Neuron (in vitro differentiated cells): ENCODE data around the gene MCF2L2.

Source experiments
- H2AFZ ChIP-seq: one replicate; pipeline ENCODE4 v1.6.1; 2013; ENCODE audit warnings: low read depth, mild to moderate bottlenecking, inconsistent platforms, low read length, moderate library complexity
- H3K27me3 ChIP-seq: one replicate; pipeline ENCODE4 v1.6.1; 2013; ENCODE audit warnings: low read length; ENCODE audit not compliant: insufficient read depth
- H3K36me3 ChIP-seq: one replicate; pipeline ENCODE4 v1.6.1; 2013; ENCODE audit warnings: low read length; ENCODE audit not compliant: insufficient read depth
- H3K4me1 ChIP-seq: one replicate; pipeline ENCODE4 v1.6.1; 2013; ENCODE audit warnings: low read length; ENCODE audit not compliant: insufficient read depth
- H3K4me3 ChIP-seq: 2 replicates; pipeline ENCODE4 v1.5.1; 2013; ENCODE audit warnings: mild to moderate bottlenecking, low read length, moderate library complexity
- H3K9me3 ChIP-seq: one replicate; pipeline ENCODE4 v1.6.1; 2013; ENCODE audit warnings: low read length

The MCF2L2 gene

DNA sequence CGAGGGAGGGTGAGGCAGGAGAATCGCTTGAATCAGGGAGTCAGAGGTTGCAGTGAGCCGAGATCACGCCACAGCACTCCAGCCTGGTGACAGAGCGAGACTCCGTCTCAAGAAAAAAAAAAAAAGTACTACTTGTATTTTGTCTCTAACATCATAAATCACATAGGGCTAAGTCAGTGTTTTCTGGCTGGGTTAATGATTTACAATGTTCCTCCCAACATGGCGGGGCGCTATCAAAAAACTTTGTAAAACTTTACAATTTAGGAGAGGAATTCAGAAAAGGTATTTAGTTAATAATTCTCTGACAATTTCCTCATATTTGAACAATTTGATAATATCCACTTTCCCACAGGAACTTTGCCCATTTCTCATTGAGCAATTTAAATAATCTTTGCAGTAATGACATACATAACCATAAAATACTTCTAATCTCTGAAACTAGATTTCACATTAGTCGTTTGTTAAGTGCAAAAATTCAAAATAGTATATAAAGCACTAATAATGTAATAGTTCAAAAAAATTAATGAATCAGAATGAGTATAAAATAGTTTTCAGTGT, 202.0 kb downstream of the MCF2L2 start:
- H3K4me1 ChIP-seq, result no peaks in the 10 kb centered on the region
- no peak overlapping the region for H3K4me3 ChIP-seq
- H3K36me3 ChIP-seq, result no peaks in the 10 kb centered on the region
- H2AFZ ChIP-seq, result no peak overlapping the region
- no peaks in the 10 kb centered on the region for H3K9me3 ChIP-seq
- peaks cover 13% of the 10 kb centered on the region for H3K27me3 ChIP-seq

DNA sequence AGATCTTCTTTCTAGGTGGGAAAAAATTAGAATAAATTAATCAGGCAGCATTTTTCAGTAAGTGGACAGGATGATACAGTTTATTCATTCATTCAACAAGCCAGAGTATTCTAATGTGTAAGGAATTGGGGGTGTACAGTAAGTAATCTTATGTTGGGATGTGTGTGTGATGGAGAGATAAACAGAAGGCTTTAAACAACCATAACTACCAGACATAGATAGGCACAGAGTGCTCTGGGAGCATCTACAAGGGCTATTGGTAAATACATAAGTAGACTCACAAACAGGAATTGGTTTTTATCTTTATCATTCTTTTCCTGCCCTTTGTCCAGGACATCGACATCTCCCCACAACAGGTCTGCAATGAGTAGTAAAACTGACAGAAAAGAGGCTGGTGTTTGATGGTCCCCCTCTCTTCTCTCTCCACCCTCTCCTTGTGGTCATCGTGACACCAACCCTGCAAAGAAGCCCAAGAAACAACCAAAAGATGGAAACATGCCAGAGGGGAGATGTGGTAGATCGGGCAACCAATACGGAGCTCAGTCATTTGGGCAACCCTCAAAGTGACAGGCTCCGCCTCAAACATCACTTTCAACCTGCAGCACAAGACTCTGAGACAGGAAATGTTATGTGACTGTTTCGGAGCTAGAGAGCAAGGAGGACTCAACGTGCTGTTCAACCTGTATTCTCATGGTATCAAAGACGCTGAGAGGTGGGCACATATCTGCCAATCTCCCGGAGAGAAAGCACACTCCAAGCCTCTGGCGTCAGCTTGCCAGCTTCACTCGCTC, 204.0 kb downstream of the MCF2L2 start:
- no peak overlapping the region for H2AFZ ChIP-seq
- H3K9me3 ChIP-seq, result no peaks in the 10 kb centered on the region
- no peaks in the 10 kb centered on the region for H3K36me3 ChIP-seq
- H3K4me1 ChIP-seq, result no peaks in the 10 kb centered on the region
- H3K4me3 ChIP-seq, result no peak overlapping the region
- H3K27me3 ChIP-seq, result peaks cover 11% of the 10 kb centered on the region

DNA sequence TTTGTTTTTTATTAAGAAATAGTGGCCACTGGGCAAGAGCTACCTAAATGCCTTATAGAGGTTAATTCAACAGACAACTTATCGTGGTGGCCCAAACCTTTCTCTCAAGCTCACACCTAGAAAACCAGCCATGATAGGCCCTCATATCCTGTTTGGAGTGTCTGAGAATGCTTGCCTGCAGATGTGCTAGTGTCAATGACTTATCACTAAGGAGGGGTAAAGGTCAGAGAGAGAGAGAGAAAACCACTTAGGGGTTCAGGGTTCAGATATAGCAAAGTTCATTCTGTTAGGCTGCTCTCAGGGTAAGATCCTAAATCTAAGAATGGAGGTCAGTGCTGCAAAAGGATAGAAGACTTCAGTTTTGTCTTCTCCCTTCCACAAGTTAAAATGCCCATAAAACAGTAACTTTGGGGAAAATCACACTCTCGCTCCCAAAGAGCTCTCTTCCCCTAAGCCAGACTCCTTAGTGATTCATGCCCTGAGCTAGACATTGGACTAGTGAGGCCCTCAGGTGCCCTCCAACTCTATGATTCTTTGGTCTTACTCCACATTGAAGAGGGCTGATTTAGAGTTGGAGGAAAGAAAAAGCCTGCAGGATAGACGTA, 205.7 kb downstream of the MCF2L2 start:
- no peak overlapping the region for H3K4me3 ChIP-seq
- H3K27me3 ChIP-seq, result peaks cover 11% of the 10 kb centered on the region
- H3K4me1 ChIP-seq, result no peaks in the 10 kb centered on the region
- no peak overlapping the region for H2AFZ ChIP-seq
- no peaks in the 10 kb centered on the region for H3K36me3 ChIP-seq
- no peaks in the 10 kb centered on the region for H3K9me3 ChIP-seq

DNA sequence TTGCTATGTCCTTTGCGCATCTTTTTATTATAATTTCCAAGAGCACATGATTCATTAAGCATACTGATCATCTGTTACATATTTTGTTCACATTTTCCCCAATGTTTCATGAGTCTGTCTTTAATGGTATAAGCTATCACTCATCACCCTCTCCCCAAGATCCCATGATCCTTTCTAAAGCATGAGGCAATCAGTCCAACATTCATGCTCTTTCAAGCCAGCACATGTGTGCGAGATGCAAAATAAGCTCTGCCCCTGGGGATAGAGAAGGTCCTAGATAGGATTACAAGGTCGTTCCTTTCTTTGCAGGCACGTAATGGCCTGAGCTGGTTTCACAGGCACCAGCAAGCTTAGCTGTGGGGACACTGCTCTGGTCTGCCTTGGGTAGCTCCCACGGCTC, 207.6 kb downstream of the MCF2L2 start:
- peaks cover 6% of the 10 kb centered on the region for H3K27me3 ChIP-seq
- H3K36me3 ChIP-seq, result no peaks in the 10 kb centered on the region
- no peak overlapping the region for H2AFZ ChIP-seq
- no peak overlapping the region for H3K4me3 ChIP-seq
- no peaks in the 10 kb centered on the region for H3K9me3 ChIP-seq
- no peaks in the 10 kb centered on the region for H3K4me1 ChIP-seq

DNA sequence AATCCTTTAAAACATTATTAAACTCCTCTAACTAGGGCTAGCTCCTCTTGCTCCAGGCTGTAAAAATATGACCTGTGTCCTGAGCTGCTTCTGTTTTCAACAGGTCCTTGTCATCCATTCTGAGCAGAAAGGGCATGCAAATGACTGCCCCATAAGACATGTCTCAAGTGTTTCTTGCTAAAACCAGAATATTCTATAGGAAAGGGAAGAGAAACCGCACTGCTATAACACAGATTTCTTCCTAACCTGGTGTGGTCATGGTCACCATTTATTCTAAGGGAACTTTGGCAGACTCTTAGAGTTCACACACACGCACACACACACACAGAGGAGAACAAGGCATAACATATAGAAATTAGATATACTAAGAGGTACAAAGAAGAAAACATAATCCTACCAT, 209.6 kb downstream of the MCF2L2 start:
- Histone ChIP-seq H3K4me3 (no peak overlapping the region), H3K36me3 (no peaks in the 10 kb centered on the region), H3K9me3 (no peaks in the 10 kb centered on the region), H3K4me1 (no peaks in the 10 kb centered on the region), H2AFZ (no peak overlapping the region), H3K27me3 (peaks cover 6% of the 10 kb centered on the region)

DNA sequence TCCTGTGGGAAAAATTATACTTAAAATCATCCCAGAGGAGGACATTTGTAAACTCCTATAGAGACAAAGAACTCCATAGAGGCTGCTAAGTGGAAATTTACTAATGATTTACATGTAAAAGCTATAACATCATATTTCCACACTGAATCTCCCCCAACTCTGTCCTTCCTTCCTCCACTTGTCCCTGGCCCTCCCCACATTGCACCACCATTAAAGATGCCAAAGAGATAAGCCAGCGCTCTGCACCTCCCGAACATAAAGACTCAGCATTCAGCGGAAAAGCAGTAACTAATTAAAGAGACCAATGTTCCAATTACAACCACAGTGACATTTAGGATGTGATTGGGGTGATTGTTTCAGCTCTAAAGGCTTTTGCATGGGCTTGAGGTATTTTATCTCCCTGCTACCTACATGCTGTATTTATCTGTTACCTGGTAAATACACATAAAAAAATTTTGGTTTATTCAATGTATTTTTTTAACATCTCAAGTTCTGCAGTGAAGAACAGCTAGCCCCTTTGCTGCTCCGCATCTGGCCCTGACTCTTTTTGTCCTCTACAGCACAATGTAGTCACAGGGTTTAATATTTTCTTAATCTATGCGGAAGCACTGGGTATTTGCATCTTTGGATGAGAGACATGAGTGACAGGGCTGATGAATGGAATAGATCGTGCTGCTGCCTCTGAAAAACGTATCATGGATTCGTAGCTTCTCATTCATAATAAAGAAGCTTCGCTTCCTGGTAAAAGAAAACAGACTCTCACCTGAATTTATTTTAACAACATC, 210.7 kb downstream of the MCF2L2 start:
- Histone ChIP-seq H3K36me3 (no peaks in the 10 kb centered on the region), H3K9me3 (no peaks in the 10 kb centered on the region), H2AFZ (no peak overlapping the region), H3K4me3 (no peak overlapping the region), H3K27me3 (no peaks in the 10 kb centered on the region), H3K4me1 (no peaks in the 10 kb centered on the region)

DNA sequence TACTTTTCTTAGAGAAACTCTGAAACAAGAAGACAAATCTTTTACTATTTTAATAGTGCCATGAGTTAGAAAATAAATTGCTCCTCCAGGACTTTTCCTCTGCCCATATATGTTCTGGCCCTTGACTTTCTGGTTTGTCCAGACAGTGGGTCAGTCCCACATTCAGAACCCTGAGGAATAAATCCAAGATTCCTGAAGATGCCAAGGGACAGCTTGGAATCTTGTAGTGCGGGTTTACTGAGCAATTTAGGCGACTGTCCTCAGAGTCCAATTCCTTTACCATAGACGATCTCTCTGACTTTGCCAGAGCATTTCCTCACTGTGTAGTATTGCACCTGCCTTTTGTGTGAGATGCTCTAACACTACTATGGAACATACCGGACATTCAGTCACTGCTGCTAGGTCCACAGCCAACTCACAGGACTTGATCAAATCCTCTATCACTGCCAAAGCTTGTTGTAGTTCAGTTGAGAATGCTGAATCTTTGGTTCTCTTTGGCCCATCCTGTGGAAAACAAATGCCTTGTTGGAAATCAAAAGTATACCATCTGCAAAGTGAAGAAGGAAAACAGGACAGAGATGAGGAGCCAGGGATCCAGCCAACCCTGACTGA, 212.7 kb downstream of the MCF2L2 start:
- H2AFZ ChIP-seq, result no peak overlapping the region
- no peaks in the 10 kb centered on the region for H3K36me3 ChIP-seq
- H3K4me1 ChIP-seq, result no peaks in the 10 kb centered on the region
- H3K4me3 ChIP-seq, result no peak overlapping the region
- no peaks in the 10 kb centered on the region for H3K9me3 ChIP-seq
- no peaks in the 10 kb centered on the region for H3K27me3 ChIP-seq

DNA sequence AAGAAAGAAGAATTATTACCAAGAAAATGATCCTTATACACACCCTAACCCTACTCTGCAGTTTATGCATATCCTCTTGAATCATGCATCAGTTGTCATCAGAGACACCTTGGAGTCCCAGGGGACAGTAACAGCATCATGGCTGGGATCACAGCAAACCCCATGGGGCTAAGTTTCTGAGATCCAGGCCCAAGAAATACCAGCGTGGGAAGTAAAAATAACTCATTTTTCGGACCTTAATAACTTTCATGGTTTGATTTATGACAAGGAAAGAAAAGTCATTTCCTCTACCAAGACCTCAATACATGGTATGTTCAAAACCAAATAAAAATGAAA, 214.2 kb downstream of the MCF2L2 start:
- H3K4me1 ChIP-seq, result no peaks in the 10 kb centered on the region
- peaks cover 2% of the 10 kb centered on the region for H3K27me3 ChIP-seq
- no peak overlapping the region for H3K4me3 ChIP-seq
- no peaks in the 10 kb centered on the region for H3K9me3 ChIP-seq
- H3K36me3 ChIP-seq, result no peaks in the 10 kb centered on the region
- no peak overlapping the region for H2AFZ ChIP-seq

DNA sequence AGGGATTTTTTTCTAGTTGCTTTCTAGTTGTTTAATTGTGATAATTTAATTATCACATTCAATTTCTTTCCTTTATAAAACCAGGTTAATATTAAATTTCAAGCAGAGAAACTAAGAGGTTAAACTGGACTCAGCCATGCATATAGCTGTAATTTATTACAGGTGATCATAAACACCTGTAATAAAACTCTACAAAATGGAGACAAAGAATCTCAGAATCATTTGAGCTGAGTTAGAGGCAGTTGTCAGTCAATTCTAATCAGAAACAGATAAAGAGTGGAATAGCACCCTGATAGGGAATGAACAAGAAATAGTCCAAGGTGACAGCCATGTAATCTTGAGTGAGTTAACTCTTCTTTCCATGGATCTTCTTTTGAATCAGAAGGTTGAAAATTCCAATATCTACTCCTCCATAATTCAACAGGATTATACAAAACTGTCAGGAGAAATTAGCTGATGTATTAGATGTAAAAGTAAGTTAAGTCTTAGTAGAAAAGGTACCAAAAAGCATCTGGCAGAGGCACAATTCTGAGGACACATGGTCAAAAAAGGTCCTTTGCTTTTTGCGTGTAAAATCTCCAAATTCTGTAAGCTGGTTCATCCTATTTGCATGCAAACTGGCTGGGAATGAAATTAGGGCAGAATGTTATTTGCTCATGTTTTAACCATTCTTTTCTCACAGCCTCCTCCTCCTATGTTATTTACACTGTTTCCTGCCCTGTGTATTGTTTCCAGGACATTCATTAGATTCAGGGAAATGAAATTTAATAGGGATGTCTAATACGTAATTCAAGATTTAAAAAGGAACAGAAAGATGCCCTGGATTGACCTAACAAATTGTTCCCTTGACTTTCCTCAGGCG, 214.8 kb downstream of the MCF2L2 start:
- H3K36me3 ChIP-seq, result no peaks in the 10 kb centered on the region
- no peak overlapping the region for H3K4me3 ChIP-seq
- peaks cover 2% of the 10 kb centered on the region for H3K27me3 ChIP-seq
- H3K9me3 ChIP-seq, result no peaks in the 10 kb centered on the region
- no peak overlapping the region for H2AFZ ChIP-seq
- no peaks in the 10 kb centered on the region for H3K4me1 ChIP-seq

DNA sequence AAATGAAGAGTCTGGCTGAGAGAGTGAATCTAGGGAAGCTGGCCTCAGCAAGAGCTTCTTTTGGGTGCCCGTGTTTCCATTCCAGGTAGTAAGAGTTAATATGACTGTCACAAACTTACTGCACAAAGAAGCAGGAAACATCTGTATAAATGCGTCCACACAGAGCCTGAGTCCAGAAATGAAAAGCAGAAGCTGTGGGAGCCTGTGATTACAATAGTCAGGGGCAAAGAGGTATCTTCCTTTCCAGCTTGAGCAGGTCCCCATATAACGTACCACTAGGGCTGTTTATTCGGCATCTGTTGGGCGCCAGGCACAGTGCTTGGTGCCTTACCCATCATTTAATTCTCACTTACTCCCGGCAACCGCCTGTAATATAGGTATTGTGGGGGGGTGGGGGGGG, 215.9 kb downstream of the MCF2L2 start:
- Histone ChIP-seq H3K9me3 (no peaks in the 10 kb centered on the region), H3K36me3 (no peaks in the 10 kb centered on the region), H3K4me3 (no peak overlapping the region), H3K4me1 (no peaks in the 10 kb centered on the region), H3K27me3 (peaks cover 2% of the 10 kb centered on the region), H2AFZ (no peak overlapping the region)

DNA sequence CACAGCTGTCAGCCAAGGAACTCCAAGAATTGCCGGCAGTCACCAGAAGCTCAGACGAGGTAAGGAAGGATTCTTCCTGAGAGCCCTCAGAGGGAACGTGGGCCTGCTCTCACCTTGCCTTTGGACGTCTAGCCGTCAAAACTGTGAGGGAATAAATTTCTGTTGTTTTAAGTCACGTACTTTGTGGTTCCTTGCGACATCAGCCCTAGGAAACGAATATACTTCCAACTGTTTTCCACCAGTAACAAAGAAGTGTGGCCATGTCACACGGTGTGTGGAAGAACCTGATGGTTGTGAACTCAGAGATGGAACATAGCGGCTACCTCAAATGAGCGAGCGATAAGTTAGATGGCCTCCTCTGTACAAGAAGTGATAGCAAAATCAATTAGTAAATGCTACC, 216.3 kb downstream of the MCF2L2 start:
- Histone ChIP-seq H3K36me3 (no peaks in the 10 kb centered on the region), H2AFZ (no peak overlapping the region), H3K9me3 (no peaks in the 10 kb centered on the region), H3K4me3 (no peak overlapping the region), H3K4me1 (no peaks in the 10 kb centered on the region), H3K27me3 (peaks cover 2% of the 10 kb centered on the region)

DNA sequence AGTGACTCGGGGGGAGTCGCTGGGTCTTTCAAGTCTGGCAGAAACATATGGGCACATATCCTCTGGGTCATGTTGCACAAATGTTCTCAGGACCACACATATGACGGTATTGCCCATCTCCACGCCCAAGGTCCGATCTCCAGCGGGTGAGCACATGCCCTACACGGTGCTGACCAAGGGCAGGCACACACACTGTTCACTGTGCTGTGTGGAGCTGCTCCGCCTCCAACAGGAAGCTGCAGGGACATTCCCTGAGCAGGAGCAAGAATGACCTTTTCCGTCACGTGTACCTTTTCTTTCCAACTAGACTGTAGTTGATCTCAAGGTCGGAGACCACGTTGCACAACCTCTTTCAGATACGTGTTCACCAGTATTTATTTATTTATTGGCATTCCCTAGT, 217.1 kb downstream of the MCF2L2 start:
- H3K9me3 ChIP-seq, result no peaks in the 10 kb centered on the region
- H2AFZ ChIP-seq, result no peak overlapping the region
- no peaks in the 10 kb centered on the region for H3K36me3 ChIP-seq
- no peaks in the 10 kb centered on the region for H3K4me1 ChIP-seq
- peaks cover 2% of the 10 kb centered on the region for H3K27me3 ChIP-seq
- no peak overlapping the region for H3K4me3 ChIP-seq
